Thyroid gland (tissue), 4 donors: Measurements from ENCODE around the gene PTPRT. TPM values are rescaled to one million over a fixed set of nuclear protein-coding genes. Genes with fewer than 3 reads are reported as not detected.

Experiments
- DNase-seq, 2 donors: peaks; one replicate each; pipeline ENCODE4 v3.0.0-alpha.2; 2019
- H3K27ac ChIP-seq, 3 donors: fragments of 200-600 bp; sonication (generic); 1 replicate in 2 of 3; 2 replicates in 1 of 3; pipeline ENCODE4 v1.5.1; 2016 to 2019; ENCODE audit warnings: mild to moderate bottlenecking in 1 of 3, moderate library complexity in 1 of 3
- H3K27me3 ChIP-seq: fragments of 200-600 bp; sonication (generic); one replicate; pipeline ENCODE4 v1.5.1; 2019
- H3K36me3 ChIP-seq, 2 donors: fragments of 200-600 bp; sonication (generic); one replicate each; pipeline ENCODE4 v1.5.1; 2016 to 2019
- H3K4me1 ChIP-seq, 2 donors: fragments of 200-600 bp; sonication (generic); one replicate each; pipeline ENCODE4 v1.5.1; 2017 to 2019
- H3K4me3 ChIP-seq, 3 donors: fragments of 200-600 bp; sonication (generic); replicated peaks in 1 of 3; 1 replicate in 2 of 3; 2 replicates in 1 of 3; pipeline ENCODE4 v1.5.1; 2016; ENCODE audit warnings: mild to moderate bottlenecking in 1 of 3
- H3K9me3 ChIP-seq: fragments of 200-600 bp; sonication (generic); one replicate; pipeline ENCODE4 v1.5.1; 2017
- POLR2A ChIP-seq, 2 donors: fragments of 450-650 bp; IDR thresholded peaks; one replicate each; pipeline ENCODE4 v1.6.1; 2017; ENCODE audit warnings: antibody characterized with exemption in 2 of 2, mild to moderate bottlenecking in 2 of 2, moderate library complexity in 1 of 2
- WGBS, 2 donors: methylation state at CpG; one replicate each; pipeline ENCODE4 v1.1.5; 2017; 5-methylcytosine and 5-hydroxymethylcytosine counted together
- intact Hi-C: fragments of 100-400 bp; cut with DNase I; formaldehyde crosslinking; loops from one replicate; pipeline ENCODE4 v1.15.1; 2023
- total RNA-seq, 4 donors: library from RNA; depleted of rRNA; stranded (reverse); fragments of >200 nt; gene quantifications; one replicate each; pipeline ENCODE4 v1.2.3, GENCODE V29; 2016
- TF ChIP-seq, protein P1 (sequence below), 6 experiments: fragments of 200-600 bp in 3 of 6; fragments of 450-650 bp in 3 of 6; sonication (generic) in 3 of 6; IDR thresholded peaks; one replicate each; pipeline ENCODE4 v1.5.1; 2016 to 2019; ENCODE audit warnings: antibody characterized with exemption in 6 of 6, mild to moderate bottlenecking in 2 of 6, inconsistent platforms in 1 of 6, moderate library complexity in 1 of 6

PTPRT gene
- total RNA-seq, 4 donors from 2014 or later, result 0.11 to 0.15 TPM; not detected in 2

DNA sequence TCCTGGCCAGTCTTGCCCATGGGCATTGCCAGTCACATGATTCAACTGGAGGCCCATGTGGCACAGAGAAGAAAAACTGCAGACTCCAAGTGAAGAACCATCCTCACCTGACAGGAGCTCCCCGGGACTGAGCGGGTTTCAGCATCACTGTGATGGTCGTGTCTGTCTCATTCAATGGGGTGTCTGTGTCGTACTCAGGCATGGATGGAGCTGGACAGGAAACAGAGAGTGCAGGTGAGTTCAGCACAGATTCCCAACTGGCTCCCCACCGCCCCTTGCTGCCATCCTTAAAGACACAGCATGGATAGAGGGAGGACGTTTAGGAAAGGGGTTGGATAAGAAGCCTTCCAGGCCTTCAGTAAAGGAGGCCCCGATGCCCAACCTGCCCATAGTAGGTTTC, 839.2 kb downstream of the PTPRT start:
- TF ChIP-seq, protein P1, sequence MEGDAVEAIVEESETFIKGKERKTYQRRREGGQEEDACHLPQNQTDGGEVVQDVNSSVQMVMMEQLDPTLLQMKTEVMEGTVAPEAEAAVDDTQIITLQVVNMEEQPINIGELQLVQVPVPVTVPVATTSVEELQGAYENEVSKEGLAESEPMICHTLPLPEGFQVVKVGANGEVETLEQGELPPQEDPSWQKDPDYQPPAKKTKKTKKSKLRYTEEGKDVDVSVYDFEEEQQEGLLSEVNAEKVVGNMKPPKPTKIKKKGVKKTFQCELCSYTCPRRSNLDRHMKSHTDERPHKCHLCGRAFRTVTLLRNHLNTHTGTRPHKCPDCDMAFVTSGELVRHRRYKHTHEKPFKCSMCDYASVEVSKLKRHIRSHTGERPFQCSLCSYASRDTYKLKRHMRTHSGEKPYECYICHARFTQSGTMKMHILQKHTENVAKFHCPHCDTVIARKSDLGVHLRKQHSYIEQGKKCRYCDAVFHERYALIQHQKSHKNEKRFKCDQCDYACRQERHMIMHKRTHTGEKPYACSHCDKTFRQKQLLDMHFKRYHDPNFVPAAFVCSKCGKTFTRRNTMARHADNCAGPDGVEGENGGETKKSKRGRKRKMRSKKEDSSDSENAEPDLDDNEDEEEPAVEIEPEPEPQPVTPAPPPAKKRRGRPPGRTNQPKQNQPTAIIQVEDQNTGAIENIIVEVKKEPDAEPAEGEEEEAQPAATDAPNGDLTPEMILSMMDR (IDR thresholded peaks at IDR 0.05), result no peak
- TF ChIP-seq POLR2A (IDR thresholded peaks at IDR 0.05), result no peak
- H3K4me3 ChIP-seq, result no peak overlapping the region
- no peaks in the 10 kb centered on the region for H3K27me3 ChIP-seq
- no peak for DNase-seq
- intact Hi-C loops, result no loop called here
- H3K27ac ChIP-seq, result no peak overlapping the region
- no peaks in the 10 kb centered on the region for H3K9me3 ChIP-seq
- WGBS, 2 donors, result 75 to 84% methylated on average over 5 to 7 of the region's 7 CpGs
- no peaks in the 10 kb centered on the region for H3K4me1 ChIP-seq
- no peaks in the 10 kb centered on the region for H3K36me3 ChIP-seq

DNA sequence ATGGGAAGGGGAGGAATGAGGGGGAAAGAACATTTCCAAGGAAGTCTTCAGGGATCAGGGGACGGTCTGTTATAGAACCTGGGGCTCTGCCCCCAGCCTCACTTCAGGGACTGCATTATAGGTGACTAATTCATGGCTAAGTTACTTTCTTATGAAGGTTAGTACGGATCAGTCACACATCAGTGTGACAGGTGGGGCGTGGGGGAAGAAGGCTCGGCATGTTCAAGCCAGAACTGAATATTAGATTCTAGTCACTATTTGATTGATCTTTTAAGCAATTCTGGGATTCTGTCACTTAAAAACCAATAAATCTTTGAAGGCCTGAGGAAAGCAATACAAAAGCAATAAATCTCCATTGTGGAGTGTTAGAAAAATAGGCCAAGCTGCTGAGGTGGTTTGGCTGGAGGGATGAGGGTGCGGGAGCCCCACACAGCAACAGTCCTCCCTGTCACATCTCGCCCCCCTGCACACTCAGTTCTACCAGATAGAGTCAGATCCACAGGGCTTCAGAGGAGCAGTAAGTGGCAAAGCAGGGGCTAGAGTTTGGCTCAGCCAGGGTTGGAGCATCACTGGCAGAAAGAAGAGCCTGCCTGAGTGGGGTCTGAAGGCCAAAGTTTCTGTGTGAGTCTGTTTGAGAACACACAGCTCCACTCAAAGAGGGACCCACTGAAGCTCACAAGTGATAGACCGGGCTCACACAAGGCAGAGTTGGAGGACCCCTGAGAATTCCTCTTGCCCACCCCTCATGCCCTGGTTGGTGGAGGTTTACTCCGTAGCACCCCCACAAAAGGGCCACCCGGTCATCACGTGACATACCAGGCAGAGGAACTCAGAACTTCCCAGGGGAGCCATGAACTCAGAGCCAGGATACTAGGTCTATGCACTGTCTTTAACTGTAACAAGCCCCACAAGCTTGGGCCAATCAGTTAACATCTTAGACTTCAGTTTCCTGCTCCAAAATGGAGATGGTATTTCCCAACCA, 843.2 kb downstream of the PTPRT start:
- no peaks in the 10 kb centered on the region for H3K27me3 ChIP-seq
- no peaks in the 10 kb centered on the region for H3K9me3 ChIP-seq
- no peaks in the 10 kb centered on the region for H3K4me1 ChIP-seq
- no peak for TF ChIP-seq POLR2A (IDR thresholded peaks at IDR 0.05)
- TF ChIP-seq, protein P1 (IDR thresholded peaks at IDR 0.05), result no peak
- no peak for DNase-seq
- 88 to 91% methylated on average over 10 of the region's 10 CpGs for WGBS, 2 donors
- H3K36me3 ChIP-seq, result no peaks in the 10 kb centered on the region
- H3K4me3 ChIP-seq, result no peak overlapping the region
- H3K27ac ChIP-seq, result no peak overlapping the region
- intact Hi-C loops, result no loop called here

DNA sequence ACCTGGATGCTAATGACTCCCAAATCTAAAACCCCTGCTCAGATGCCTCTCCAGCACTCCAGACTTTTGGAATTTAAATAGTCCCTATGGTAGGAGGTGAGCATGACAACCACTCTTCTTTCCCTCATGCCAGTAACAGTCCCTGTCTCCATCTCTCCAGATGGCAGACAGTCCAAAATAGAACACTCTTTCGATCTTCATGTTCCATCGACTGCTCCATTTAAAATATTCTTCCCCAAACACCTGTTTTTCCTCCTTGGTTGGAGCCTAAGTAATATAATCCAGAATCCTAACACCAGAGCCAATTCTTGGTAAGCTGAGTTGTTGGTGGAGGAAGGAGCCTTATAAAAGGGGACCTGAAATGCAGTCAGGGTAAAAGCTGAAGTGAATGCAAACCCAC, 848.1 kb downstream of the PTPRT start:
- H3K4me3 ChIP-seq, result no peak overlapping the region
- H3K4me1 ChIP-seq, result no peaks in the 10 kb centered on the region
- H3K27me3 ChIP-seq, result no peaks in the 10 kb centered on the region
- intact Hi-C loops, result no loop called here
- H3K9me3 ChIP-seq, result no peaks in the 10 kb centered on the region
- no peaks in the 10 kb centered on the region for H3K36me3 ChIP-seq
- no peak for DNase-seq
- no peak for TF ChIP-seq POLR2A (IDR thresholded peaks at IDR 0.05)
- TF ChIP-seq, protein P1 (IDR thresholded peaks at IDR 0.05), result no peak
- WGBS, 2 donors, result 86 to 94% methylated on average over 2 of the region's 2 CpGs
- H3K27ac ChIP-seq, result no peak overlapping the region

DNA sequence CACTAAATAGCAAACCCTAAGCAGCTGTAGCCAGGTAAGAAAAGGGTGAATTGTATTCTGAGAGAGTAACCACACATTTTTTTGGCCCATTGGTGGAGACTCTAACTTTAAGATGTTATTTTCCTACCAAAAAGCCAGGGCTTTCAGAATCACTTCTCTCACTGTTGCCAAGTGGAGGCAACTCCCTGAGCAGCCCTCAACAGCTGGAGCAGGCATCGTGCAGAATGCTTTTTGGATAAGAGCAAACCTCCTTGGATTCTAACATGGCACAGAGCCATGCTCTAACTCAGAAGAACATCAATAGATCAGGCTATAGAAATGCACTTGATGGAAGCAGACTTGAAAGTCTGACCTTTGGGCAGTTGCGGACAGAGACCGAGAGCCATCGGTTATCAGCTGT, 849.3 kb downstream of the PTPRT start:
- Histone ChIP-seq H3K27ac (no peak overlapping the region), H3K27me3 (no peaks in the 10 kb centered on the region)

More for the DNA sequence above, 849.3 kb downstream of the PTPRT start:
- no peak for TF ChIP-seq POLR2A (IDR thresholded peaks at IDR 0.05)
- TF ChIP-seq, protein P1 (IDR thresholded peaks at IDR 0.05), result no peak
- Histone ChIP-seq H3K36me3 (no peaks in the 10 kb centered on the region), H3K9me3 (no peaks in the 10 kb centered on the region), H3K4me3 (no peak overlapping the region), H3K4me1 (no peaks in the 10 kb centered on the region)
- DNase-seq, result no peak
- WGBS, 2 donors, result 79 to 83% methylated on average over 4 of the region's 4 CpGs
- intact Hi-C loops, result no loop called here
